PC-9 (cell line): Measurements from ENCODE around the gene ZNF491. TPM values are rescaled to one million over a fixed set of nuclear protein-coding genes. Genes with fewer than 3 reads are reported as not detected.

ENCODE experiments used
- BruUV-seq: library from RNA; stranded (reverse); fragments of 400-500 nt; replicated peaks from 2 replicates; lab custom pipeline; 2021; lab: Mats Ljungman, UMichigan
- CTCF ChIA-PET: fragments of 300-600 bp; sonication (Branson Sonifier 250); formaldehyde crosslinking; loops from one replicate; lab custom pipeline; 2022; ENCODE audit warnings: antibody characterized with exemption; lab: Charles Lee
- POLR2A ChIA-PET: fragments of 300-600 bp; sonication (Branson Sonifier 250); formaldehyde crosslinking; loops from one replicate; lab custom pipeline; 2022; ENCODE audit warnings: antibody characterized with exemption; ENCODE audit not compliant: unreplicated experiment; lab: Charles Lee
- DNase-seq, 2 experiments: peaks; one replicate each; pipeline versions ENCODE4 v3.0.0 to v3.0.0-alpha.2; 2015 to 2022; ENCODE audit warnings: mixed read lengths in 1 of 2
- H2AFZ ChIP-seq: fragments of 200-600 bp; sonication (generic); 2 replicates; pipeline ENCODE4 v1.8.1; 2017; ENCODE audit warnings: antibody characterized with exemption
- H3F3A ChIP-seq: fragments of 200-600 bp; sonication (generic); 2 replicates; pipeline ENCODE4 v1.8.1; 2017; ENCODE audit warnings: antibody characterized with exemption, mild to moderate bottlenecking, low read depth; ENCODE audit not compliant: insufficient read depth
- H3K27ac ChIP-seq: fragments of 200-600 bp; sonication (generic); 2 replicates; pipeline ENCODE4 v1.6.1; 2016; ENCODE audit warnings: mixed run types
- H3K27me3 ChIP-seq: fragments of 200-600 bp; sonication (generic); 2 replicates; pipeline ENCODE4 v1.6.1; 2016; ENCODE audit warnings: low read depth, mixed run types; ENCODE audit not compliant: insufficient read depth
- H3K36me3 ChIP-seq: fragments of 200-600 bp; sonication (generic); 2 replicates; pipeline ENCODE4 v1.6.1; 2016; ENCODE audit warnings: low read depth, mixed run types
- H3K4me1 ChIP-seq: fragments of 200-600 bp; sonication (generic); replicated peaks from 2 replicates; pipeline ENCODE4 v1.6.1; 2016; ENCODE audit warnings: mixed run types; ENCODE audit not compliant: insufficient read depth
- H3K4me2 ChIP-seq: fragments of 200-600 bp; sonication (generic); 2 replicates; pipeline ENCODE4 v1.6.1; 2017; ENCODE audit warnings: mixed run types
- H3K4me3 ChIP-seq: fragments of 200-600 bp; sonication (generic); 2 replicates; pipeline ENCODE4 v1.6.1; 2016; ENCODE audit warnings: mixed run types
- H3K79me2 ChIP-seq: fragments of 200-600 bp; sonication (generic); 2 replicates; pipeline ENCODE4 v1.6.1; 2017; ENCODE audit warnings: low read depth, mixed run types
- H3K9me2 ChIP-seq: fragments of 200-600 bp; sonication (generic); 2 replicates; pipeline ENCODE4 v1.8.1; 2017; ENCODE audit warnings: mild to moderate bottlenecking; ENCODE audit not compliant: insufficient read depth
- H3K9me3 ChIP-seq: fragments of 200-600 bp; sonication (generic); 2 replicates; pipeline ENCODE4 v1.8.1; 2016; ENCODE audit warnings: low read depth; ENCODE audit not compliant: insufficient read depth
- H4K20me1 ChIP-seq: fragments of 200-600 bp; sonication (generic); 2 replicates; pipeline ENCODE4 v1.8.1; 2017; ENCODE audit not compliant: insufficient read depth
- EZH2 ChIP-seq: fragments of 200-600 bp; sonication (generic); IDR thresholded peaks from 2 replicates; pipeline ENCODE4 v1.8.0; 2017; ENCODE audit warnings: antibody characterized with exemption, low read depth
- intact Hi-C: fragments of 100-400 bp; cut with micrococcal nuclease; formaldehyde crosslinking; loops from one replicate; pipeline ENCODE4 v1.10.0; 2022; ENCODE audit not compliant: unreplicated experiment
- total RNA-seq: library from RNA; stranded (reverse); gene quantifications from 2 replicates; pipeline ENCODE4 v1.2.3, GENCODE V29; 2021
- TF ChIP-seq, protein P1 (sequence below): fragments of 200-600 bp; sonication (generic); conservative IDR thresholded peaks from 2 replicates; pipeline ENCODE4 v1.6.1; 2017; ENCODE audit warnings: mixed run types, antibody characterized with exemption, mild to moderate bottlenecking, moderate library complexity

The ZNF491 gene
- total RNA-seq, 1 experiment from 2014 or later: not detected

DNA sequence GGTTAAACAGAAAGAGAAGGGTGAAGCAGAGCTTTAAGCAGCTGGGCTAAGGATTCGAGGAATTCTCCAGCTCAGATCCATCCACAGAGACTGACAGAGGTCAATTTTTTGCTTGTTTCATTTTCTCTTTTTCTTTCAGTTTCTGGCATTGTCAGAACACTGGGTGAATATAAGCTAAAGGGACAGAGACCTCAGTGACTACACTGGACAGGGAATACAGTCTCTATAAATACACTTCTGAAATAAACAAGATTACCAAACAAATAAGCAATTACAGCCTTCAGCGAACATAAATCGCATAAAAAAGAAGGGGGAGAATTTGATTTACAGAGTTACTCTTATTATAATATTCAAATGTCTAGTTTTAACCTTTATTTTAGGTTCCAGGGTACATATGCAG lies 35.2 kb upstream of the ZNF491 start:
- BruUV-seq: no TSS peak
- DNase-seq: no peak
- Histone ChIP-seq H3K4me1 (peaks cover 9% of the 10 kb centered on the region; the same call in 1 of the 2 replicates), H3K36me3 (no peaks in the 10 kb centered on the region), H3K4me3 (0 out of 2 replicates have a peak overlapping the region, but pooled peaks have one; percentile 6), H3K79me2 (no peaks in the 10 kb centered on the region), H3K9me3 (no peaks in the 10 kb centered on the region; the same call in 1 of the 2 replicates), H4K20me1 (no peaks in the 10 kb centered on the region), H3F3A (no peaks in the 10 kb centered on the region; the same call in 1 of the 2 replicates), H3K27ac (no peak overlapping the region), H2AFZ (no peak overlapping the region), H3K4me2 (peak overlapping the region; percentile 40; the same call in 1 of the 2 replicates), H3K27me3 (no peaks in the 10 kb centered on the region), H3K9me2 (no peaks in the 10 kb centered on the region)
- intact Hi-C loops: no loop called here
- ChIA-PET CTCF (no interaction called here), POLR2A (no interaction called here)
- TF ChIP-seq, protein P1, sequence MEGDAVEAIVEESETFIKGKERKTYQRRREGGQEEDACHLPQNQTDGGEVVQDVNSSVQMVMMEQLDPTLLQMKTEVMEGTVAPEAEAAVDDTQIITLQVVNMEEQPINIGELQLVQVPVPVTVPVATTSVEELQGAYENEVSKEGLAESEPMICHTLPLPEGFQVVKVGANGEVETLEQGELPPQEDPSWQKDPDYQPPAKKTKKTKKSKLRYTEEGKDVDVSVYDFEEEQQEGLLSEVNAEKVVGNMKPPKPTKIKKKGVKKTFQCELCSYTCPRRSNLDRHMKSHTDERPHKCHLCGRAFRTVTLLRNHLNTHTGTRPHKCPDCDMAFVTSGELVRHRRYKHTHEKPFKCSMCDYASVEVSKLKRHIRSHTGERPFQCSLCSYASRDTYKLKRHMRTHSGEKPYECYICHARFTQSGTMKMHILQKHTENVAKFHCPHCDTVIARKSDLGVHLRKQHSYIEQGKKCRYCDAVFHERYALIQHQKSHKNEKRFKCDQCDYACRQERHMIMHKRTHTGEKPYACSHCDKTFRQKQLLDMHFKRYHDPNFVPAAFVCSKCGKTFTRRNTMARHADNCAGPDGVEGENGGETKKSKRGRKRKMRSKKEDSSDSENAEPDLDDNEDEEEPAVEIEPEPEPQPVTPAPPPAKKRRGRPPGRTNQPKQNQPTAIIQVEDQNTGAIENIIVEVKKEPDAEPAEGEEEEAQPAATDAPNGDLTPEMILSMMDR: no peak
- no peak for TF ChIP-seq EZH2

DNA sequence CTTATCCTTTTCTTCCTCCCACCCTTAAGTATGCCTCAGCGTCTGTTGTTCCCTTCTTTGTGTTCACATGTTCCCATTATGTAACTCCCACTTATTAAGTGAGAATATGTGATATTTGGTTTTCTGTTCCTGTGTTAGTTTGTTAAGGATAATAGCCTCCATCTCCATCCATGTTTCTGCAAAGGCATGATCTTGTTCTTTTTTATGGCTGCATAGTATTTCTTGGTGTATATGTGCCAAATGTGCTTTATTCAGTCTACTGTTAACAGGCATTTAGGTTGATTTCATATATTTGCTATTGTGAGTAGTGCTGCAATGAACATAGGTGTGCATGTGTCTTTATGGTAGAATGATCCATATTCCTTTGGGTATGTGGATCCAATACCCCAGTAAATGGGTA lies 34.7 kb upstream of the ZNF491 start:
- POLR2A ChIA-PET: no interaction called here
- DNase-seq: no peak
- H3K27ac ChIP-seq: no peak overlapping the region
- no TSS peak for BruUV-seq
- H3K27me3 ChIP-seq: no peaks in the 10 kb centered on the region
- CTCF ChIA-PET: no interaction called here
- intact Hi-C loops: no loop called here
- no peak for TF ChIP-seq EZH2
- TF ChIP-seq, protein P1: no peak
- H3F3A ChIP-seq: no peaks in the 10 kb centered on the region; the same call in 1 of the 2 replicates
- H3K36me3 ChIP-seq: no peaks in the 10 kb centered on the region
- no peaks in the 10 kb centered on the region for H4K20me1 ChIP-seq
- H3K4me2 ChIP-seq: no peak overlapping the region
- no peaks in the 10 kb centered on the region for H3K9me2 ChIP-seq
- H3K4me3 ChIP-seq: no peak overlapping the region
- H3K9me3 ChIP-seq: no peaks in the 10 kb centered on the region
- no peak overlapping the region for H2AFZ ChIP-seq
- H3K4me1 ChIP-seq: peaks cover 9% of the 10 kb centered on the region; the same call in 1 of the 2 replicates
- H3K79me2 ChIP-seq: no peaks in the 10 kb centered on the region

GRCh38 chr19:11766597-11767591 lies 31.4 kb upstream of the ZNF491 start, which contains the start of gene ZNF441:
Gene ZNF441 (plus strand): TSS chr19:11767000. CDS start chr19:11767194, 194 bp downstream.
- H3K79me2 ChIP-seq: no peaks in the 10 kb centered on the region
- H3K4me3 ChIP-seq: peak within 1 kb of the TSS; percentile 74
- intact Hi-C loops: loop anchor here (1.0 to 5.0 kb wide), 2 partner anchors 28 to 70 kb away; no protein-coding TSS in a partner anchor
- H2AFZ ChIP-seq: peak within 1 kb of the TSS; percentile 91
- H3K9me2 ChIP-seq: no peaks in the 10 kb centered on the region
- H3K9me3 ChIP-seq: no peaks in the 10 kb centered on the region
- no peaks in the 10 kb centered on the region for H4K20me1 ChIP-seq
- no peaks in the 10 kb centered on the region for H3K36me3 ChIP-seq
- H3K27ac ChIP-seq: no peak within 1 kb of the TSS
- no peaks in the 10 kb centered on the region; the same call in 1 of the 2 replicates for H3F3A ChIP-seq
- no peaks in the 10 kb centered on the region for H3K27me3 ChIP-seq
- POLR2A ChIA-PET: interaction anchor here (0.6 kb wide), 1 partner anchor 51 kb away, joined by 3 read pairs; no protein-coding TSS in a partner anchor
- no peak for TF ChIP-seq EZH2
- TF ChIP-seq, protein P1: no peak
- peak; percentile 87 to 96 for DNase-seq
- H3K4me1 ChIP-seq: peaks cover 9% of the 10 kb centered on the region; the same call in 1 of the 2 replicates
- BruUV-seq: no TSS peak
- CTCF ChIA-PET: no interaction called here
- peak within 1 kb of the TSS; percentile 78 for H3K4me2 ChIP-seq
